Peyer's patch (tissue), 4 donors: ENCODE measurements around the gene PLXNB2. TPM values are rescaled to one million over a fixed set of nuclear protein-coding genes. Genes with fewer than 3 reads are reported as not detected.

ENCODE experiments used
- DNase-seq, 3 donors: peaks; one replicate each; pipeline ENCODE4 v3.0.0-alpha.2; 2017 to 2019
- H3K27ac ChIP-seq, 4 donors: fragments of 200-600 bp; sonication (generic); one replicate each; pipeline ENCODE4 v1.5.1; 2016 to 2019
- H3K27me3 ChIP-seq, 2 donors: fragments of 200-600 bp; sonication (generic); one replicate each; pipeline ENCODE4 v1.5.1; 2019
- H3K36me3 ChIP-seq, 3 donors: fragments of 200-600 bp; sonication (generic); one replicate each; pipeline ENCODE4 v1.5.1; 2016 to 2019
- H3K4me1 ChIP-seq, 4 donors: fragments of 200-600 bp; sonication (generic); one replicate each; pipeline ENCODE4 v1.5.1; 2016 to 2019
- H3K4me3 ChIP-seq, 4 donors: fragments of 200-600 bp; sonication (generic); 1 replicate in 3 of 4; 2 replicates in 1 of 4; pipeline ENCODE4 v1.5.1; 2016 to 2019; ENCODE audit warnings: mild to moderate bottlenecking in 1 of 4
- H3K9me3 ChIP-seq, 4 donors: fragments of 200-600 bp; sonication (generic); one replicate each; pipeline ENCODE4 v1.5.1; 2016 to 2019; ENCODE audit warnings: mild to moderate bottlenecking in 1 of 4
- POLR2A ChIP-seq, 2 donors: fragments of 450-650 bp; IDR thresholded peaks; one replicate each; pipeline ENCODE4 v1.5.1; 2017; ENCODE audit warnings: antibody characterized with exemption in 2 of 2, mild to moderate bottlenecking in 2 of 2, moderate library complexity in 2 of 2
- total RNA-seq, 4 donors: library from RNA; depleted of rRNA; stranded (reverse); fragments of >200 nt; gene quantifications; one replicate each; pipeline ENCODE4 v1.1.0, GENCODE V29; 2016
- TF ChIP-seq, protein P1 (sequence below), 6 experiments: fragments of 450-650 bp in 4 of 6; fragments of 200-600 bp in 2 of 6; sonication (generic) in 1 of 6; IDR thresholded peaks; one replicate each; pipeline ENCODE4 v1.5.1; 2017 to 2019; ENCODE audit warnings: antibody characterized with exemption in 6 of 6, mild to moderate bottlenecking in 3 of 6, moderate library complexity in 1 of 6

PLXNB2 gene
- total RNA-seq, 4 donors from 2014 or later = 182 to 597 (median 307) TPM

DNA sequence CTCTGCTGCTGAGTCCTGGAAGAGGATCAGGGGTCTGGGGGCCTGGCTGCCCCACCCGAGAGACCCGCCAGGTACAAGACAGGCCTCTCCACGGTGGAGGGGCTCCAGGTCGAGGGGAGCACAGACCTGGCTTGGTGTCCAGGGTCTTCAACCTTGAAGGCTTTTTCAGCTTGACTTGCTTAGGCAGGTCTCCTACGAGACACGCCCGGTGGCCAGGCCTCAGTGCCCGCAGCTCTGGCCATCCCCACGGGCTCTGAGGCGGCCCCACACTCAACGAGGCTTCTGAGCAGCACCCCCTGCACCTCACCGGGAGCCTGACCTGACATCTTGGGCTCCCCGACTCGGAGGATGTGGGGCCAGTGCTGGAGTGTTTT, 6.6 kb upstream of the PLXNB2 start:
- TF ChIP-seq, protein P1, sequence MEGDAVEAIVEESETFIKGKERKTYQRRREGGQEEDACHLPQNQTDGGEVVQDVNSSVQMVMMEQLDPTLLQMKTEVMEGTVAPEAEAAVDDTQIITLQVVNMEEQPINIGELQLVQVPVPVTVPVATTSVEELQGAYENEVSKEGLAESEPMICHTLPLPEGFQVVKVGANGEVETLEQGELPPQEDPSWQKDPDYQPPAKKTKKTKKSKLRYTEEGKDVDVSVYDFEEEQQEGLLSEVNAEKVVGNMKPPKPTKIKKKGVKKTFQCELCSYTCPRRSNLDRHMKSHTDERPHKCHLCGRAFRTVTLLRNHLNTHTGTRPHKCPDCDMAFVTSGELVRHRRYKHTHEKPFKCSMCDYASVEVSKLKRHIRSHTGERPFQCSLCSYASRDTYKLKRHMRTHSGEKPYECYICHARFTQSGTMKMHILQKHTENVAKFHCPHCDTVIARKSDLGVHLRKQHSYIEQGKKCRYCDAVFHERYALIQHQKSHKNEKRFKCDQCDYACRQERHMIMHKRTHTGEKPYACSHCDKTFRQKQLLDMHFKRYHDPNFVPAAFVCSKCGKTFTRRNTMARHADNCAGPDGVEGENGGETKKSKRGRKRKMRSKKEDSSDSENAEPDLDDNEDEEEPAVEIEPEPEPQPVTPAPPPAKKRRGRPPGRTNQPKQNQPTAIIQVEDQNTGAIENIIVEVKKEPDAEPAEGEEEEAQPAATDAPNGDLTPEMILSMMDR (IDR thresholded peaks at IDR 0.05) = no peak
- no peak for TF ChIP-seq POLR2A (IDR thresholded peaks at IDR 0.05)
- Histone ChIP-seq H3K9me3 (no peaks in the 10 kb centered on the region), H3K27ac (peak overlapping the region; percentile 46 to 89 (median 78)), H3K4me3 (peak overlapping the region; percentile 22 to 46 (median 38)), H3K4me1 (peaks cover 0 to 26% (median 17%) of the 10 kb centered on the region in 4 donors), H3K27me3 (no peaks in the 10 kb centered on the region), H3K36me3 (no peaks in the 10 kb centered on the region)
- no peak for DNase-seq

DNA sequence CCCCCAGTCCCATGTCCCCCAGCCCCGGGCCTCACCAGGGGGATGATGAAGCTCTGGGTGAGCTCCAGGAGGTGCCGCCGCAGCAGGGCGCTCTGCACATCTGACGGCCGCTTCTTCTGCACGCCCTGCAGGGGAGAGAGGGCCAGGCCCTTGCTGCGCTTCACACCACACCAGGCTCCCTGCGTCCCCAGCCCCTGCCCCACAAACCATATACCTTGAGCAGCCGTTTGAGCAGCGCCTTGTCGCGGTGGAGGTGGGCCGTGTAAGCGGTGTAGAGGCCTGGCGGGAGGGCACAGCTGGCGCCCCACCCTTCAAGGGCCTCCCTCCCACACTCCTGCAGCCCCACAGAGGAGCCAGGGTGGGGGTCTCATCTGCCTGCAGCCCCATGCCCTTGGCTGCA, 6.2 kb upstream of the PLXNB2 start:
- no peaks in the 10 kb centered on the region for H3K9me3 ChIP-seq
- H3K27me3 ChIP-seq = no peaks in the 10 kb centered on the region
- H3K4me3 ChIP-seq = peak overlapping the region in 2 of 4 donors; percentile 36 to 41
- peak overlapping the region in 3 of 4 donors; percentile 46 to 89 (median 74) for H3K27ac ChIP-seq
- H3K4me1 ChIP-seq = peaks cover 0 to 30% (median 18%) of the 10 kb centered on the region in 4 donors
- DNase-seq = peak in 1 of 3 donors; percentile 54
- no peaks in the 10 kb centered on the region for H3K36me3 ChIP-seq
- TF ChIP-seq POLR2A (IDR thresholded peaks at IDR 0.05) = no peak
- TF ChIP-seq, protein P1 (IDR thresholded peaks at IDR 0.05) = no peak

DNA sequence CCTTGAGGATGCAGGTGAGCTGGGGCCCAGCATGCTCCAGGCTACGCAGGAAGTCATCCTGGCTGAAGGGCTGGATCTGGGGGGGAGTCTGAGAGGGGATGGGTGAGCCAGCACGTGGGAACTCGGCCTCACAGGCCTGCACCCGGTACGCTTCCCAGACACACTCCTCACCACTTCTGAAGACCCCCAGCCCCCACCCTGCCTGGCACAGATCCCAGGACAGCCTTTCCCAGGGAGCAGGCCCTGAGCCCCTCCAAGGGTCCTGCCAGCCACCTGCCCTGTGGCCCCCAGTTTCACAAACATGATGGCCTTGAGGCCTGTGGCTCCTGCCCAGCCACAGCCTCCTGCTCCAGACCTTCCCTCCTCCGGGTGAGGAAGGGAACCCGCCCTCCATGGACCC, 5.6 kb upstream of the PLXNB2 start:
- TF ChIP-seq, protein P1 (IDR thresholded peaks at IDR 0.05) = no peak
- TF ChIP-seq POLR2A (IDR thresholded peaks at IDR 0.05) = no peak
- Histone ChIP-seq H3K4me3 (no peak overlapping the region), H3K27me3 (no peaks in the 10 kb centered on the region), H3K27ac (peak overlapping the region in 1 of 4 donors; percentile 89), H3K36me3 (no peaks in the 10 kb centered on the region), H3K4me1 (peaks cover 3 to 35% (median 21%) of the 10 kb centered on the region in 4 donors), H3K9me3 (no peaks in the 10 kb centered on the region)
- no peak for DNase-seq

DNA sequence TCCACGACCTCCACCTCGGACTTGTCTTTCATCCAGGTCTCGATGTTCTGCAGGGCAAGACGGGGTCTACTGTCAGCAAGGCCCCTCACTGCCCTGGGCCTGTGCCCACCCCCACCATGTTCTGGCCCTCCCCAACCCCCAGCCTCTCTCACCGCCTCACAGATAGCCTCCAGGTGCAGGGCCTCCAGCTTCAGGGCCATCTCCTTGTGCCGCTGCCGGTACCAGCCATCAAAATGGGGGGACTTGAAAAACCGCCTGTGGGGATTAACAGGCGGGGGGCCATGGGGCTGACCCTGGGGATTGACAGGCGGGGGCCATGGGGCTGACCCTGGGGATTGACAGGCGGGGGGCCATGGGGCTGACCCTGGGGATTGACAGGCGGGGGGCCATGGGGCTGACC, 4.9 kb upstream of the PLXNB2 start:
- H3K27me3 ChIP-seq = no peaks in the 10 kb centered on the region
- no peak for DNase-seq
- TF ChIP-seq, protein P1 (IDR thresholded peaks at IDR 0.05) = no peak
- no peak for TF ChIP-seq POLR2A (IDR thresholded peaks at IDR 0.05)
- no peak overlapping the region for H3K27ac ChIP-seq
- no peaks in the 10 kb centered on the region for H3K9me3 ChIP-seq
- peaks cover 5 to 39% (median 24%) of the 10 kb centered on the region in 4 donors for H3K4me1 ChIP-seq
- no peaks in the 10 kb centered on the region for H3K36me3 ChIP-seq
- no peak overlapping the region for H3K4me3 ChIP-seq

DNA sequence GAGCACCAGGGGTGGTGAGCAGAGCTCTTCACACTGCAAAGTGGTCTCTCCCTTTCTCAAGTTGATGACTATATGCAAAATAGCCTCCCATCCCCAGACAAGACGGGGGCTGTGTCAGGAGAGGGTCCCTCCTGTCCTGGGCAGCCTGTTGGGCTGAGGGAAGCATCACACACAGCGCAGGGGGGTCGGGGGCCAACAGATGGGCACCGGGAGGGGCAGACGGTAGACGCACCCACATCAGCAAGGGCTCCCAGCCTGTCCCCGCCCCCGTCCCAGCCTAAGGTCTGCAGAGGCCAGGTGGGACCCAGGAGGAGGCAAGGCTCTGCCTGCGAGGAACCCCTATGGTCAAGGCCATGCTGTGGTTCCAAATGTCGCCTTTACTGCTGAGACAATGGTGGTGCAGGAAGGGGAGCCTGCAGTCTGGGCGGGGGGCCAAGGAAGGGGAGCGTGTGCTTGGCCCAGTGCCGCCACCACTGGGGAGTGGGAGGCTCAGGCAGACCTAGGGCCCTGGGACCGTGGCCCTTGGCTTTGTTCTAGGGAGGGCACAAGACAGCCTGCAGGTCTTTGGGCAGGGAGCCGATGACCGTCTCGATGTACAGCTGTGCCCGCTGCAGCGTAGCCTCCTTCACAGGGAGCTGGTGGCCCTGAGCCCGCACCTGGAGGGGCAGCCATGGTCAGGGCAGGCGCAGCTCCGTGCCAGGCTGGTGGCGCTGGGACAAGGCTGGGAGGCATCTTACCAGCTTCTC, 4.3 kb upstream of the PLXNB2 start:
- Histone ChIP-seq H3K4me3 (no peak overlapping the region), H3K9me3 (no peaks in the 10 kb centered on the region), H3K27me3 (no peaks in the 10 kb centered on the region), H3K4me1 (peaks cover 5 to 45% (median 24%) of the 10 kb centered on the region in 4 donors), H3K36me3 (no peaks in the 10 kb centered on the region), H3K27ac (no peak overlapping the region)
- no peak for DNase-seq
- TF ChIP-seq POLR2A (IDR thresholded peaks at IDR 0.05) = no peak
- TF ChIP-seq, protein P1 (IDR thresholded peaks at IDR 0.05) = no peak
